Endodermal cell (in vitro differentiated cells): ENCODE results near the gene CNGB1. TPM values are rescaled to one million over a fixed set of nuclear protein-coding genes. Genes with fewer than 3 reads are reported as not detected.

Experiments
- DNase-seq: peaks from one replicate; pipeline ENCODE4 v3.0.0-alpha.2; 2017
- H3K27ac ChIP-seq: 2 replicates; pipeline ENCODE4 v1.5.1; 2013; ENCODE audit warnings: mild to moderate bottlenecking, low read depth, low read length, moderate library complexity
- H3K27me3 ChIP-seq: 2 replicates; pipeline ENCODE4 v1.6.1; 2013; ENCODE audit warnings: mild to moderate bottlenecking, low read length, moderate library complexity; ENCODE audit not compliant: insufficient read depth, control insufficient read depth, poor library complexity, severe bottlenecking
- H3K36me3 ChIP-seq: 2 replicates; pipeline ENCODE4 v1.7.0; 2013; ENCODE audit warnings: mild to moderate bottlenecking, low read length, moderate library complexity; ENCODE audit not compliant: control insufficient read depth, insufficient read depth
- H3K4me1 ChIP-seq: one replicate; pipeline ENCODE4 v1.7.0; 2013; ENCODE audit warnings: low read length; ENCODE audit not compliant: control insufficient read depth, insufficient read depth
- H3K4me3 ChIP-seq: 2 replicates; pipeline ENCODE4 v1.5.1; 2013; ENCODE audit warnings: mild to moderate bottlenecking, low read length, moderate library complexity
- H3K9ac ChIP-seq: 2 replicates; pipeline ENCODE4 v1.6.1; 2013; ENCODE audit warnings: mild to moderate bottlenecking, low read length, moderate library complexity; ENCODE audit not compliant: poor library complexity, severe bottlenecking; ENCODE audit errors: extremely low read depth
- H3K9me3 ChIP-seq: 2 replicates; pipeline ENCODE4 v1.6.1; 2013; ENCODE audit warnings: mild to moderate bottlenecking, low read length, moderate library complexity; ENCODE audit not compliant: control insufficient read depth
- H3K27ac Mint-ChIP-seq: 2 replicates; pipeline ENCODE4 v1.8.0; 2020; ENCODE audit warnings: mixed read lengths
- H3K27me3 Mint-ChIP-seq: 2 replicates; pipeline ENCODE4 v1.8.0; 2021; ENCODE audit warnings: mild to moderate bottlenecking, mixed read lengths; ENCODE audit not compliant: insufficient read depth
- H3K36me3 Mint-ChIP-seq: 2 replicates; pipeline ENCODE4 v1.8.0; 2020; ENCODE audit warnings: low read depth, mixed read lengths
- H3K4me1 Mint-ChIP-seq: 2 replicates; pipeline ENCODE4 v1.8.0; 2020; ENCODE audit warnings: mixed read lengths
- H3K4me3 Mint-ChIP-seq: 2 replicates; pipeline ENCODE4 v1.8.0; 2020; ENCODE audit warnings: mild to moderate bottlenecking, moderate library complexity, mixed read lengths
- H3K9me3 Mint-ChIP-seq: 2 replicates; pipeline ENCODE4 v1.8.0; 2020; ENCODE audit warnings: mild to moderate bottlenecking, mixed read lengths
- CTCF ChIP-seq: fragments of 200-600 bp; sonication (generic); conservative IDR thresholded peaks from 2 replicates; pipeline ENCODE4 v1.5.0; 2021; ENCODE audit warnings: antibody characterized with exemption, mild to moderate bottlenecking
- WGBS, 2 experiments: methylation state at CpG; one replicate each; pipeline versions ENCODE4 v1.1.5 to v1.1.7; 2013; ENCODE audit warnings: missing lambda C conversion rate in 2 of 2, mixed read lengths in 1 of 2; ENCODE audit not compliant: insufficient coverage in 1 of 2, insufficient read length in 1 of 2; 5-methylcytosine and 5-hydroxymethylcytosine counted together
- total RNA-seq, 2 donors: library from RNA; stranded (reverse); fragmentation: NEBNext Ultra II Directional in 1 of 2; extraction: Animal tissue kit (Norgen Biotek cat#: 25700) in 1 of 2; gene quantifications; 2 replicates in 1 of 2; 3 replicates in 1 of 2; pipeline ENCODE4 v1.2.1, GENCODE V29; 2021

Gene CNGB1
- total RNA-seq, 2 donors from 2014 or later, result 0.29 to 0.60 TPM

- Histone ChIP-seq H3K27ac (no peak overlapping the region), H3K36me3 (no peaks in the 10 kb centered on the region), H3K4me3 (no peak overlapping the region), H3K4me1 (peaks cover 5% of the 10 kb centered on the region), H3K9me3 (no peaks in the 10 kb centered on the region), H3K27me3 (no peaks in the 10 kb centered on the region), H3K9ac (no peak overlapping the region)
- Mint-ChIP-seq H3K27me3 (peaks cover 1% of the 10 kb centered on the region), H3K36me3 (no peaks in the 10 kb centered on the region), H3K27ac (no peak overlapping the region), H3K4me3 (no peak overlapping the region), H3K4me1 (peaks cover 19% of the 10 kb centered on the region), H3K9me3 (no peaks in the 10 kb centered on the region)
- WGBS, 2 experiments, result 43 to 87% methylated on average over 1 to 5 of the region's 6 CpGs
- peak; percentile 31 for DNase-seq
- TF ChIP-seq CTCF, result no peak
Measured at GRCh38 chr16:57867000-57867561, 103.8 kb downstream of the CNGB1 start.

GRCh38 chr16:57866529-57866918 is 104.4 kb downstream of the CNGB1 start:
- Mint-ChIP-seq H3K36me3 (no peaks in the 10 kb centered on the region), H3K4me1 (peaks cover 19% of the 10 kb centered on the region), H3K4me3 (no peak overlapping the region), H3K9me3 (no peaks in the 10 kb centered on the region), H3K27ac (no peak overlapping the region), H3K27me3 (peaks cover 1% of the 10 kb centered on the region)
- H3K4me1 ChIP-seq, result peaks cover 5% of the 10 kb centered on the region
- no peak overlapping the region for H3K9ac ChIP-seq
- no peaks in the 10 kb centered on the region for H3K27me3 ChIP-seq
- no peak overlapping the region for H3K4me3 ChIP-seq
- no peaks in the 10 kb centered on the region for H3K36me3 ChIP-seq
- TF ChIP-seq CTCF, result no peak
- 84 to 100% methylated on average over 1 to 4 of the region's 4 CpGs for WGBS, 2 experiments
- H3K27ac ChIP-seq, result no peak overlapping the region
- DNase-seq, result peak; percentile 35
- no peaks in the 10 kb centered on the region for H3K9me3 ChIP-seq

GRCh38 chr16:57865746-57866528 is 105.0 kb downstream of the CNGB1 start:
- H3K4me1 ChIP-seq, result peaks cover 5% of the 10 kb centered on the region
- no peaks in the 10 kb centered on the region for H3K27me3 ChIP-seq
- H3K27ac ChIP-seq, result no peak overlapping the region
- Mint-ChIP-seq H3K36me3 (no peaks in the 10 kb centered on the region), H3K4me1 (peaks cover 19% of the 10 kb centered on the region), H3K27ac (no peak overlapping the region), H3K4me3 (no peak overlapping the region), H3K9me3 (no peaks in the 10 kb centered on the region), H3K27me3 (peaks cover 1% of the 10 kb centered on the region)
- TF ChIP-seq CTCF, result no peak
- peak; percentile 35 for DNase-seq
- H3K9ac ChIP-seq, result no peak overlapping the region
- H3K4me3 ChIP-seq, result no peak overlapping the region
- 94 to 95% methylated on average over 5 to 9 of the region's 9 CpGs for WGBS, 2 experiments
- no peaks in the 10 kb centered on the region for H3K9me3 ChIP-seq
- H3K36me3 ChIP-seq, result no peaks in the 10 kb centered on the region
